GM21360 (cell line): ENCODE results near the gene ZNF688.

ENCODE experiments used
- ATAC-seq: cut with Tn5 transposase; IDR thresholded peaks from one replicate; pipeline ENCODE4 v1.9.1; 2021; ENCODE audit warnings: mild to moderate bottlenecking, moderate library complexity; ENCODE audit not compliant: unreplicated experiment

ZNF688 gene

DNA sequence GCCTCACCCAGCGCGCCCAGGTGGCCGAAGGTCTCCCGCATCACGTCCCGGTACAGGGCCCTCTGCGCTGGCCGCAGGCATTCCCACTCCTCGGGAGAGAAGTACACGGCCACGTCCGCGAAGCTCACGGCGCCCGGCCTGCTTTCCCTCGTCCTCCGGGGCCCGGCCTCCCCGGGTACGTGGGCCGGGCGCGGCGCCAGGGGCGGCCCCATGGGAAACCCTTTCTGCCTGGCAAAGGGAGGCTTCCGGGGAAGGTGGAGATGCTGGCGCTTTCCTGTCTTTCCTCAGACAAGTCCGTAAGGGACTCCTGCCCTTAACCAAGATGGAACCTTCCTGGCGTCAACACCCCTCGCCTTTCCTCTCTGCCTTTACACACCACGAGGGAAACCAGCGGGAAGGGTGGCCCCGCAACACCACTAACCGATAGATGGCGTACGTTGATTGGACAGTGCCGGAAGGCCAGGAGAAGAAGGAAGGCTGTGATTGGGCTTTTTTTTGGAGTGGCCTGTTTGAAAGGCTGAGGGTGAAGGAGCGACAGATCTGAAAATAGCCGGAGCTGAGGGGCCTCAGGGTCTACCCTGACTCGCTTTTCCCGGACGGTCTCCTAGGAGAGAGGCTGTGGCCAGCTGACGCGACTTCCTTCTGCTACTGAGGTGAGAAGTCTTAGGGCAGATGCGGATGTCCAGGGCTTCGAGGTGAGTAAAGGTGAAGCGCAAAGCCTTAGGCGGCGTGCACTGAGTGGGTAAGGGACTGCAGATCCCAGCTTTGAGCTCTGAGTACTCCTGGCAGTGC is 14.1 kb upstream of the ZNF688 start, which contains the start of gene ZNF785:
Gene ZNF785, minus strand, starts transcription at position 298 of the 792 bp plus-strand sequence. Its CDS starts 86 bp downstream, at position 212.
- ATAC-seq, result peak; percentile 73

- ATAC-seq, result peak; percentile 44
Observed at GRCh38 chr16:30585022-30585399, 13.5 kb upstream of the ZNF688 start.

DNA sequence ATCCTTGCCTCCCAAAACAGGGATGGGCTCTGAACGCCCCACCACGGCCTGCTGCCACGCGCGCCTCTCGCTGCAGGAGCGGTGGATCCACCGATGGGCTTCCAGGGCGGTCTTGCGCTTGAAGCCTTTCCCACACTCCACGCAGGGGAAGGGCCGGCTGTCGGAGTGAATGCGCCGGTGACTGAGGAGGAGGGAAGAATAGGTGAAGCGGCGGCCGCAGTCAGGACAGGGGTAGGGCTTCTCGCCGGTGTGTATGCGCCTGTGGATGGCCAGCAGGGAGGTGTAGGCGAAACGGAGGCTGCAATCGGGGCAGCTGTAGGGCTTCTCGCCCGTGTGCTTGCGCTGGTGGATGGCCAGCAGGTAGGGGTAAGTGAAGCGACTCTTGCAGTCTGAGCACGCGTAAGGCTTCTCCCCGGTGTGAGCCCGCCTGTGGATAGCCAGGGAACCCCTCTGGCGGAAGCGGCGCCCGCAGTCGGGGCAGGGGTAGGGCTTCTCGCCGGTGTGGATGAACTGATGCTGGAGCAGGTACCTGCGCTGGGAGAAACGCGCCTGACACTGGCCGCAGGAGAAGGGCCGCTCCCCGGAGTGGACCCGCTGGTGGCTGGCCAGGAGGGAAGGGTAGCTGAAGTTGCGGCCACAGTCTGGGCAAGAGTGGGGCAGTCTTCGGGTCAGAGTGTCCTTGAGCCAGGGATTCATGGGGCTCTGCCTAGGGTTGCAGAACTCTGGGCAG is 11.3 kb upstream of the ZNF688 start:
- no peak for ATAC-seq

GRCh38 chr16:30581457-30581856 is 9.9 kb upstream of the ZNF688 start:
- no peak for ATAC-seq

GRCh38 chr16:30574678-30575077 is 3.2 kb upstream of the ZNF688 start:
- no peak for ATAC-seq

DNA sequence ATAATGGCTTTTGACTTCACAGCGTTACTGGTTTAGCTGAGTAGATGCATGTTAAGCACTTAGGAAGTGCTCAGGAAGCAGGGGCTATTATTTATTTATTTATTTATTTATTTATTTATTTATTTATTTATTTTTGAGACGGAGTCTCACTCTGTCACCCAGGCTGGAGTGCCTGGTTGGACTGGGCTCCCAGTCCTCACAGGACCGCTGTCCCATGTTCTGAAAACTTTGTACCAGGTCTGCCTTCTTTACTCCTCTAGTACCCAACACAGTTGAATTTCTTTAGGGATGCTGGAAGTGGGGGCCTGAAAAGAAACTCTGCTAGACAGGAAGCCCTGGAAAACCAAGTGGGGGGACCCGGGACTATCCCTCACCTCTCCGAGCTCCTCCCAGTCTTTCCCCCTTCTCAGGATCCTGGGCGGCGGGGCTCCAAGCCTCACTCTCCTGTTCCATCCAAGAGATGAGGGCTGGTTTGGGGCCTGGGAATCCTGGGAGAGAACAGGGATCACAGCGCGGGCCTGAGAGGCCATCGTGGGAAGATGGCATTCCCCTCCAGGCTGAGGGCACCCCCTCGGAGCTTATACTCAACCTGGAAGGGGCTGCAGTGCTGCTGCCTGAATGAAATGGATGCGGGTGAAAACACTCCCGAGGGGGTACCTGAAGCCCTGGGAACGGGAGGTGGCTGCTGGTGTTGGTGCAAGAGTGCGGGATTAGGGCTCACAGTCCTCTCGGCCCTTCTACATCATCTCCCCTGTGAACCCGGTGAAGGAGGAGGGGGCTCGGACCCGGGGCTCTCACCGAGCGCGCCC is 674 bp downstream of the ZNF688 start:
- ATAC-seq, result no peak

DNA sequence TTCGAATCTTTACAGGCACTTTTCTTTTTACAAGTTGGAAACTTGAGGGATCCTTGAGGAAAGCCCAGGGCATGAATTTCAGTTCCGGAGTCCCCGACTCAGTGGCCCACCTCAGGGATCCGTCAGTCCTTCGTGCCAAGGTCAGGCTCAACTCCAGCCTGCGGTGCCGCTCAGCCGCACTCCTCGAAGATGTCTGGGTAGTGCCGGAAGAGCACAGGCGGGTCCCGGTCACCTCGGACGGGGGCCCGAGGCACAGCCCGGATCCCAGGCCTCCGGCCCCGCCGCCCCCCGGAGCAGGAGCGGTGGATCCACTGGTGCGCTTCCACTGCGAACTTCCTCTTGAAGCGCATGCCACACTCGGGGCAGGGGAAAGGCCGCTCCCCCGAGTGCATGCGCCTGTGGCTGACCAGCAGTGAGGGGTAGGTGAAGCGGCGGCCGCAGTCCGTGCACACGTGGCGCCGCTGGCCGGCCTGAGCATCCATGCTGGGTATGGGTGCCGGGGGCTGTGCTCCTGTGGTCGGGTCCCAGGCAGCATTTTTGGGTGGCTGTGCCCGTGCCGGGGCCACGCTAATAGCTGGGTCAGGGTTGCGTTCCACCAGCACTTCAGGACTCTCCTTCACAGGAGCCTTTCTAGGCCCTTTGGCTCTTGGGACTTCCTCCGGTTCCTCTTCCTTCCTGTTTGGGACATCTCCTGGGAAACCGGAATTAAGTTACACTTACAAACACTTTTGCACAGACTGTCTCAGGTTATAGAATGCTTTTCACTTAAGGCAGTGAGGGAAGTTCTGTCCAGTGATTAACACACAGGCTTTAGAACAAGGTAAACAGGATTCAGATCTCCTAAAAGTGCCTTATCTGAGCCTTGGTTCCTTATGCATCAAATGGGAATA is 1.5 kb downstream of the ZNF688 start:
- no peak for ATAC-seq

DNA sequence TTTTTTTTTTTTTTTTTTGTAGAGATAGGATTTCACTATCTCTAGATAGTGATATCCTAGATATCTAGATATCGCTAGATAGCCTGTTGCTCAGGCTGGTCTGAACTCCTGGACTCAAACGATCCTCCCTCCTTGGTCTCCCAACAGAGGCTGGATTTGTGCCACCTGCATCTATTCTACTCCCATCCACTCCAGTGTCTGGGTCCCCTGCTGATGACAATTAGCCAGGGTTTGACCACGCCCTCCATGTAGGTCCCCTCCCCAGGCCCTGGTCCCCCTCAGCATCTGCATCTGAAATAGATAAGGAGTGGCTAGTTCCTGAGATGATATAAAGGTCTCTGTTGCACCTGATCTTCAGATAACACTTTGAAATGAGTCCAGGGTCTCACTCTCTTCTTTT is 2.2 kb downstream of the ZNF688 start:
- ATAC-seq, result no peak

DNA sequence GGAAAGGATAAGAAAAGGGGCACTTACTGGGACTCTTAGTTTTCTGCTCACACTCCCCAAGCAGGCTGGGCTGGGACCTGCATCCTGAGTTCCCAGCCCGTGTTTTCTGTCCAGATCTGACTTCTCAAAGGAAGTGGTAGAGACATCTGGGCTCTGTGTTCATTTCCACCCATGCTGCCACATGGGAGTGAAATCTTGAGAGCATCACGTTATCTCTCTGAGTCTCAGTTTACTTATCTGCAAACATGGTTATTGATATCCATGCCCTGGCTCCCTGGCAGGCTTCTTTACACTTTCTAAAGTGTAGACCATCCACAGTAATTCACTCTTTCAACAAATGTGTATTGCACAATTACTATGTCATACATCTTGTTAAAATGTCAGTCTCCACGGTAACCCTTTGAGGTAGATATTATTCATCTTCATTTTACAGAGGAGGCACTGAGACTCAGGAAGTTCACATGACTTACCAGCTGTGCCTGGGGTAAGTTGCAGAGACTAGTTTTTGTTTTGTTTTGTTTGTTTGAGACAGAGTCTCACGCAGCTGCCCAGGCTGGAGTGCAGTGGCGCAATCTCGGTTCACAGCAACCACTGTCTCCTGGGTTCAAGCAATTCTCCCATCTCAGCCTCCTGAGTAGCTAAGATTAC is 3.4 kb downstream of the ZNF688 start:
- no peak for ATAC-seq

GRCh38 chr16:30567160-30567990 is 4.1 kb downstream of the ZNF688 start:
- ATAC-seq, result no peak

DNA sequence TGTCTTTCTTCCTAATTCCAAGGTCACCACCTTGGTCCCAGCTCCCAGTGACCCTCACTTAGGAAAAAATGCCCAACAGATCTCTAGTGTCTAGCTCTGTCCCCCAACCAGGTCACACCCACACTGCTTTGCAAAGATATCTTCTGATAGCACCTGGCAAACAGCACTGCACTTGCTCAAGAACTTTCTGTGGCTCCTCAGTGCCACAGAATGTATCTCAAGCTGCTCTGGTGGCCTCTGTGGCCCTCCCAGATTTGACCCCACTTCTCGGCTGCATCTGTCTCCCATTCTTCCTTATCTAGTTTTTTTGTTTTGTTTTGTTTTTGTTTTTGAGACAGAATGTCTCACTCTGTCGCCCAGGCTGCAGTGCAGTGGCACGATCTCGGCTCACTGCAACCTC is 5.0 kb downstream of the ZNF688 start:
- no peak for ATAC-seq

GRCh38 chr16:30565984-30566383 is 5.5 kb downstream of the ZNF688 start:
- ATAC-seq, result no peak

- no peak for ATAC-seq
Observed at GRCh38 chr16:30565526-30565925, 6.0 kb downstream of the ZNF688 start.

GRCh38 chr16:30562021-30562420 is 9.5 kb downstream of the ZNF688 start:
- no peak for ATAC-seq

GRCh38 chr16:30561089-30561816 is 10.3 kb downstream of the ZNF688 start:
- ATAC-seq, result no peak

- ATAC-seq, result no peak
Observed at GRCh38 chr16:30559690-30560089, 11.8 kb downstream of the ZNF688 start.

- ATAC-seq, result no peak
Observed at GRCh38 chr16:30558789-30559377, 12.6 kb downstream of the ZNF688 start.
